HFFc6 (cell line): ENCODE measurements around the gene JOSD1. TPM values are rescaled to one million over a fixed set of nuclear protein-coding genes. Genes with fewer than 3 reads are reported as not detected.

Experiments used
- DNase-seq: peaks from one replicate; pipeline ENCODE4 v3.0.0-alpha.2; 2018
- H3K27ac Mint-ChIP-seq: 2 replicates; pipeline ENCODE4 v1.8.0; 2020; ENCODE audit warnings: mild to moderate bottlenecking, mixed read lengths
- H3K27me3 Mint-ChIP-seq: 2 replicates; pipeline ENCODE4 v1.8.0; 2021; ENCODE audit warnings: mild to moderate bottlenecking, moderate library complexity, mixed read lengths; ENCODE audit not compliant: insufficient read depth
- H3K36me3 Mint-ChIP-seq: 2 replicates; pipeline ENCODE4 v1.8.0; 2021; ENCODE audit warnings: low read depth, mixed read lengths
- H3K4me1 Mint-ChIP-seq: 2 replicates; pipeline ENCODE4 v1.8.0; 2020; ENCODE audit warnings: low read depth, mixed read lengths
- H3K4me3 Mint-ChIP-seq: 2 replicates; pipeline ENCODE4 v1.8.0; 2020; ENCODE audit warnings: mild to moderate bottlenecking, moderate library complexity, mixed read lengths
- H3K9me3 Mint-ChIP-seq: 2 replicates; pipeline ENCODE4 v1.8.0; 2020; ENCODE audit warnings: mild to moderate bottlenecking, mixed read lengths
- CTCF ChIP-seq: fragments of 200-600 bp; sonication (generic); IDR thresholded peaks from 2 replicates; pipeline ENCODE4 v1.5.0; 2021; ENCODE audit warnings: antibody characterized with exemption, mild to moderate bottlenecking
- total RNA-seq, 6 experiments: library from RNA; stranded (reverse); fragmentation: NEBNext Ultra II Directional; extraction: Animal tissue kit (Norgen Biotek cat#: 25700); gene quantifications; 2 replicates in 1 of 6; 3 replicates in 5 of 6; pipeline ENCODE4 v1.2.3, GENCODE V29; 2021

The JOSD1 gene
- total RNA-seq, 6 experiments from 2014 or later, result 37.8 to 44.6 (median 41.0) TPM

- Mint-ChIP-seq H3K4me3 (peak overlapping the region; percentile 95), H3K27me3 (peaks cover 6% of the 10 kb centered on the region), H3K9me3 (no peaks in the 10 kb centered on the region), H3K4me1 (peaks cover 56% of the 10 kb centered on the region), H3K36me3 (peaks cover 40% of the 10 kb centered on the region), H3K27ac (peak overlapping the region; percentile 94)
- DNase-seq, result no peak
- no peak for TF ChIP-seq CTCF
These were observed 1.6 kb downstream of the JOSD1 start for GRCh38 chr22:38699143-38699542.

DNA sequence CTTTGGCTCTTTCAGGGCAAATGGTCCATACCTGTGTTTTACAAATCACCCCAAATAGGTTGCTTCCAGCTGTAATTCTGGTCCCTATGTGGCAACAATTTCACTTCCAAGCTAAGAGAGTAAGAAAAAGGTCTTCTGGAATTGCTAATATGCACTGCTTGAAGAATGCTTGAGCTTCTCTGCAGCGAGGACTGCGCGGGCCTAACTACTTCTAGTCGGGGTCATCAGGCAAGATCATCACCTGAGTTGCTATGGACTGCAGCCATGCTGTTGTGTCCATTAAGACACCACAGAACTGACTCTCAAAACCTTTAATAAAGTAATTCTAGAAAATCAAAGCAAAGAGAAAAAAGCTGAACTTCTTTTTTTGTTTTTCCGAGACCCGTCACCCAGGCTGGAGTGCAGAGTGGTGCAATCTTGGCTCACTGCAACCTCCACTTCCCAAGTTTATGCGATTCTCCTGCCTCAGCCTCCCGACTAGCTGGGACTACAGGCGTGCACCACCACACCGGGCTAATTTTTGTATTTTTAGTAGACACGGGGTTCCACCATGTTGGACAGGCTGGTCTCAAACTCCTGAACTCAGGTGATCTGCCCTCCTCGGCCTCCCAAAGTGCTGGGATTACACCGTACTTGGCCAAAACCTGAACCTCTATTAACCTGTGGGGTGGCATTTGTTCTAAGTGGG, 2.2 kb downstream of the JOSD1 start:
- Mint-ChIP-seq H3K9me3 (no peaks in the 10 kb centered on the region), H3K4me3 (peak overlapping the region; percentile 95), H3K27me3 (peaks cover 6% of the 10 kb centered on the region), H3K36me3 (peaks cover 42% of the 10 kb centered on the region), H3K27ac (peak overlapping the region; percentile 94; the same call in 1 of the 2 replicates), H3K4me1 (peaks cover 57% of the 10 kb centered on the region)
- no peak for TF ChIP-seq CTCF
- DNase-seq, result no peak

DNA sequence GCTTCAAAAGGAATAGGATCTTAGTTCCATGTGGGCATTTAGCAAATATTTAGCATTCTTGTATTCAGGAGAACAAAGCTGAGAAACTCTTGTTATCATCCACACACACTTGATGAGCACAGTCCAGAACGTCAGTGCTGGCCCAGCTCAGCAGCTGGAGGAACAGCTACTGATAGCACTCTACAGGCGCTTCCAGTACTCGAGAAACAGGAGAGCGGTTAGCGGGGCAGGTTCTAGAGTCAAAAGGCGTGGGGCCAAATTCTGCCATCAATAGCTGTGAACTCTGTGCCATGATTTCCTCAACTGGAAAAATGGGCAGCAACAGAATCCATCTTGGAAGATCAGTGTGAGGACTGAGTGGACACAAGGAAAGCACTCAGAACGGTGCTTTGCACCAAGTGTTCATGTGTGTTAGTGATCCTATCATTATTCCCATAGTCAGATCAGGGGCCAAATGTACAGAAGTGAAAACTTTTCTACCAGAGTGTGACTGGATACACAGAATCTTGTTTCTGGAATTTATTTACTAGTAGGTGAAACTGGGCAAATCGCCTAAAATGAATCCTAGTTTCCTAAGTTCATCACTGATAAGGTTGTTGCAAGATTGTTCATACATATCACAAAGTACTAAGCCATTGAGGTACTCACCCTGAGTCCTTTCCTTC, 3.2 kb downstream of the JOSD1 start:
- H3K27ac Mint-ChIP-seq, result peak overlapping the region; percentile 79
- peak overlapping the region; percentile 95 for H3K4me3 Mint-ChIP-seq
- no peaks in the 10 kb centered on the region for H3K9me3 Mint-ChIP-seq
- no peak for TF ChIP-seq CTCF
- peaks cover 6% of the 10 kb centered on the region for H3K27me3 Mint-ChIP-seq
- no peak for DNase-seq
- peaks cover 50% of the 10 kb centered on the region for H3K36me3 Mint-ChIP-seq
- peaks cover 57% of the 10 kb centered on the region for H3K4me1 Mint-ChIP-seq

- TF ChIP-seq CTCF, result no peak
- DNase-seq, result peak; percentile 79
- peaks cover 6% of the 10 kb centered on the region for H3K27me3 Mint-ChIP-seq
- peak overlapping the region; percentile 95 for H3K4me3 Mint-ChIP-seq
- H3K36me3 Mint-ChIP-seq, result peaks cover 53% of the 10 kb centered on the region
- no peaks in the 10 kb centered on the region for H3K9me3 Mint-ChIP-seq
- peak overlapping the region; percentile 79 for H3K27ac Mint-ChIP-seq
- H3K4me1 Mint-ChIP-seq, result peaks cover 57% of the 10 kb centered on the region
These were observed 3.9 kb downstream of the JOSD1 start for GRCh38 chr22:38696606-38697424.

DNA sequence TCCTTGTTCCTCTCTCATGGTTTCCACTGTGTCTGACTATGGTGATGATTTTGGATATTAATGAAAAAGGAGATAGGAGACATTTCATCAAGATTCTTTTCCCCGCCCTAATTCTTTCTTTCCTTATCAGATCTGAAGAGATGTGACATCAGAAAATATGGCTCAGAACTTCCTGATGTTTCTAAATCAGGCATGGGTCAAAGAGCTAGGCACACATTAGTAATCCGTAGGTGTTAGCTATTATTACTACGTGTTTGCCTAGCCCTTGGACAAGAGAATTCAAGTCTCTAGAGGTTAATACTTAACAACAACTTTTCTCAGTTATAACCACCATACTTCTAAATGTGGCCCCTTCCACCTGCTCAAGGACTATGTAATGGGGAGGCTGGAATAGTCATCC, 5.8 kb downstream of the JOSD1 start:
- no peaks in the 10 kb centered on the region for H3K9me3 Mint-ChIP-seq
- H3K36me3 Mint-ChIP-seq, result peaks cover 57% of the 10 kb centered on the region
- no peak for DNase-seq
- peaks cover 51% of the 10 kb centered on the region for H3K4me1 Mint-ChIP-seq
- no peaks in the 10 kb centered on the region; the same call in 1 of the 2 replicates for H3K27me3 Mint-ChIP-seq
- no peak overlapping the region; the same call in 1 of the 2 replicates for H3K4me3 Mint-ChIP-seq
- TF ChIP-seq CTCF, result no peak
- H3K27ac Mint-ChIP-seq, result peak overlapping the region; percentile 54
